Small intestine (tissue), 16 donors: ENCODE results near the gene OR51A4. TPM values are rescaled to one million over a fixed set of nuclear protein-coding genes. Genes with fewer than 3 reads are reported as not detected.

Experiments
- DNase-seq, 2 donors: peaks; one replicate each; pipeline versions ENCODE4 v3.0.0 to v3.0.0-alpha.2; 2013
- FAIRE-seq: peaks from 2 replicates; lab custom pipeline; 2012; peaks lifted over from hg19 to GRCh38; lab: Jason Lieb, UNC
- H3K27ac ChIP-seq, 3 donors: one replicate each; pipeline ENCODE4 v1.5.1; 2013; ENCODE audit warnings: low read length in 2 of 3, mild to moderate bottlenecking in 2 of 3, control low read depth in 1 of 3, inconsistent platforms in 1 of 3, low read depth in 1 of 3, moderate library complexity in 1 of 3
- H3K27me3 ChIP-seq, 3 donors: one replicate each; pipeline ENCODE4 v1.6.1; 2013; ENCODE audit warnings: low read length in 3 of 3, inconsistent platforms in 1 of 3; ENCODE audit not compliant: control insufficient read depth in 3 of 3, insufficient read depth in 3 of 3
- H3K36me3 ChIP-seq, 3 donors: one replicate each; pipeline ENCODE4 v1.6.1; 2013; ENCODE audit warnings: low read length in 3 of 3, inconsistent platforms in 1 of 3, low read depth in 1 of 3, mild to moderate bottlenecking in 1 of 3, moderate library complexity in 1 of 3; ENCODE audit not compliant: control insufficient read depth in 3 of 3, insufficient read depth in 2 of 3
- H3K4me1 ChIP-seq, 3 donors: one replicate each; pipeline ENCODE4 v1.6.1; 2013; ENCODE audit warnings: low read length in 2 of 3, inconsistent platforms in 1 of 3, low read depth in 1 of 3, mild to moderate bottlenecking in 1 of 3, moderate library complexity in 1 of 3; ENCODE audit not compliant: control insufficient read depth in 3 of 3, insufficient read depth in 2 of 3
- H3K4me3 ChIP-seq, 3 donors: one replicate each; pipeline ENCODE4 v1.5.1; 2013; ENCODE audit warnings: low read length in 3 of 3, control low read depth in 1 of 3, inconsistent platforms in 1 of 3, low read depth in 1 of 3, mild to moderate bottlenecking in 1 of 3, moderate library complexity in 1 of 3
- H3K9me3 ChIP-seq, 2 donors: one replicate each; pipeline ENCODE4 v1.6.1; 2013; ENCODE audit warnings: low read depth in 1 of 2, low read length in 1 of 2; ENCODE audit not compliant: control insufficient read depth in 2 of 2, insufficient read depth in 1 of 2
- WGBS, 3 donors: extraction: QIAGEN DNeasy Blood & Tissue Kit; methylation state at CpG; one replicate each; pipeline ENCODE4 v1.1.7; 2013; 5-methylcytosine and 5-hydroxymethylcytosine counted together
- long read RNA-seq, 10 donors: transcript quantifications; one replicate each; lab custom pipeline, GENCODE V29; 2026
- polyA plus RNA-seq, 4 donors: library from polyadenylated mRNA; stranded (reverse) in 3 of 4; unstranded in 1 of 4; fragments of 200-250 nt in 3 of 4; fragments of 120-200 nt in 1 of 4; gene quantifications; one replicate each; pipeline versions ENCODE4 v1.2.1 to v1.2.3, GENCODE V29; 2013
- donor health status: healthy with polysubstance abuse.
- donor health status: control.
- donor health status: control.
- donor health status: Bipolar disorder and iron deficiency.
- donor health status: healthy.

Gene OR51A4, protein sequence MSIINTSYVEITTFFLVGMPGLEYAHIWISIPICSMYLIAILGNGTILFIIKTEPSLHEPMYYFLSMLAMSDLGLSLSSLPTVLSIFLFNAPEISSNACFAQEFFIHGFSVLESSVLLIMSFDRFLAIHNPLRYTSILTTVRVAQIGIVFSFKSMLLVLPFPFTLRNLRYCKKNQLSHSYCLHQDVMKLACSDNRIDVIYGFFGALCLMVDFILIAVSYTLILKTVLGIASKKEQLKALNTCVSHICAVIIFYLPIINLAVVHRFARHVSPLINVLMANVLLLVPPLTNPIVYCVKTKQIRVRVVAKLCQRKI
- not detected for polyA plus RNA-seq
- long read RNA-seq, donor 1: 0 reads
- long read RNA-seq, donor 2: 0 reads
- long read RNA-seq, donor 3: 0 reads
- long read RNA-seq, donor 4: 0 reads
- long read RNA-seq, donor 5: 0 reads
- long read RNA-seq, donor 6: 0 reads
- long read RNA-seq, donor 7: 0 reads
- long read RNA-seq, donor 8: 0 reads
- long read RNA-seq, donor 9: 0 reads
- long read RNA-seq, donor 10: 0 reads

DNA sequence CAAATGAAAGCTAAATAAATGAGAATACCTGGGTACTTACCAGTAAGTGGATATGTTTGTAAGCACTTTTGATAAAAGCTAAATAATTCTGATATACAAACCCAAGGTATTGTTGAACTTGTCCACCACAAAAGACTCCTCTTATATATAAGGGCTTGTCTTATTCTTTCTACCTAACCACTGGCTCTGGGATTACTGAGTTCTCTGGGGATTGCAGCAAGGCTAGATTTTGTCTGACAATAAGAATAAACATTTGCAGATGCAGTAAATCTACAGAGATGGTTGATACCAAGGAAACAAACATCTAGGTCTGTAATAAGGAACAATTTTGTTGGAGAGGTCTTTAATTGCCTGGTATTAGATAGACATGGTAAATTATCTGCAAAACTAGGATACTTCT lies at the start of gene OR51A4:
OR51A4 (minus strand) TSS at position 101 of the 400 bp plus-strand sequence. CDS start 505 bp downstream, outside the sequence.
- H3K4me3 ChIP-seq: no peak within 1 kb of the TSS
- no peak within 1 kb of the TSS for H3K27ac ChIP-seq
- DNase-seq (no peak), FAIRE-seq (no peak)
- no peaks in the 10 kb centered on the region for H3K4me1 ChIP-seq
- H3K36me3 ChIP-seq: no peaks in the 10 kb centered on the region
- no peaks in the 10 kb centered on the region for H3K27me3 ChIP-seq
- H3K9me3 ChIP-seq: no peaks in the 10 kb centered on the region

DNA sequence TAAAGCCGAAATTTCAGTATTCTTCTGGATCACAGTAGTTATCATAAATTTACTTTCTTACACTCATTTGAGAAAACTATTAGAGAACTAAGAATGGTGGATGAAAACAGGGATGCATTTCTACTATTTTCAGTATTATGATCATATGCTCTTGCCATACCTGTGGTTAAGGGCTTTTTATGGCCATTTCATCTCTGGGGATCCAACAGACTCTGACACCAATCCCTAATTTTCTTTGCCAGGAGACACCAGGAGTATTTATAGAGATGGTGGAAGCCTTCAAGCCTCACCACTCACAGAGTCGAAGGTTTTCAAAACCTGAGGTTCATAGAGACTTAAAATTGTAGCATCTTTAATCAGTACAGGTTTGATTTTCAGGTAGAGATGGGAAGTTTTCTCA lies 47.1 kb upstream of the OR51A4 start, which contains the start of gene OR51L1:
OR51L1 (plus strand) TSS at position 301 of the 400 bp plus-strand sequence. CDS start 4,132 bp downstream, outside the sequence.
- DNase-seq: no peak
- no peak within 1 kb of the TSS for H3K27ac ChIP-seq
- no peaks in the 10 kb centered on the region for H3K4me1 ChIP-seq
- no peaks in the 10 kb centered on the region for H3K27me3 ChIP-seq
- H3K9me3 ChIP-seq: no peaks in the 10 kb centered on the region
- FAIRE-seq: no peak
- no peak within 1 kb of the TSS for H3K4me3 ChIP-seq
- no peaks in the 10 kb centered on the region for H3K36me3 ChIP-seq
- 75 to 91% (median 80%) methylated on average over 2 of the region's 2 CpGs for WGBS, 3 donors

DNA sequence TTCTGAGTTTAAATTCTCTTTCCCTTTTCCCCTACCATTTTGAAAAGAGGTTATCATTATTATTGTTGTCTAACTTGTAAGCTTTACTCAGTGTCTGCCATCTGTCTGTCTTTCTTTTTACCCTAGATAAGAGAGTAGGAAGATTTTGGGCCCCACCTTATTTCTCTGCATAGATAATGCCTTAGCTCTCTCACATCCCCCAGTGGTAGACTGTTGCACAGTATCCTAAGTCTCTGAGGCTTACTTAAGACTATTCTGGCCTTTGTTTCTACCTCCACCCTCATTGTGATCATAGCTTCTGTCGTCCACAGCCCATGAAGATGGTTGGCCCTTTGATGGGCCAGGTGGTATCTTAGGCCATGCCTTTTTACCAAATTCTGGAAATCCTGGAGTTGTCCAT lies 43.7 kb upstream of the OR51A4 start:
- H3K36me3 ChIP-seq: no peaks in the 10 kb centered on the region
- no peak overlapping the region for H3K4me3 ChIP-seq
- WGBS, 3 donors: 23 to 57% (median 56%) methylated on average over 1 of the region's 1 CpG
- no peaks in the 10 kb centered on the region for H3K9me3 ChIP-seq
- H3K4me1 ChIP-seq: no peaks in the 10 kb centered on the region
- DNase-seq (no peak), FAIRE-seq (no peak)
- no peak overlapping the region for H3K27ac ChIP-seq
- H3K27me3 ChIP-seq: no peaks in the 10 kb centered on the region

DNA sequence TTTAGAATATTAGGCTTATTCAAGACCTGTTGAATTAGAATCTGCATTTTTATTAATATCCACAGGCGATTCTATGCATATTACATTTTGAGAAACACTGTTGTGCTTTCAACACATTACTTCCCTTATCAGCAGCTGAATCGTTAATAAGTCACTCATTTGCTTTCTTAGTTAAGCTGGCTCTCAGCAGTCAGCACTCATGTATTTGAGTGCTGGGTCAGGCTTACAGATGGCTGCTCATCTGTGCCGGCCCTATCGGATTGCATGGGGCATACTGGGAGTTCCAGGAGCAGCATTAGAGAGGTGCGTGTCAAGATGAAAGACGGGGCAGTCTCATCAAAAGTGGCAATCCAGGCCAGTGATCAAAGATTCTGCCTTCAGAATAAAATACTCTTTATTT lies 36.4 kb upstream of the OR51A4 start:
- FAIRE-seq (no peak), DNase-seq (no peak)

DNA sequence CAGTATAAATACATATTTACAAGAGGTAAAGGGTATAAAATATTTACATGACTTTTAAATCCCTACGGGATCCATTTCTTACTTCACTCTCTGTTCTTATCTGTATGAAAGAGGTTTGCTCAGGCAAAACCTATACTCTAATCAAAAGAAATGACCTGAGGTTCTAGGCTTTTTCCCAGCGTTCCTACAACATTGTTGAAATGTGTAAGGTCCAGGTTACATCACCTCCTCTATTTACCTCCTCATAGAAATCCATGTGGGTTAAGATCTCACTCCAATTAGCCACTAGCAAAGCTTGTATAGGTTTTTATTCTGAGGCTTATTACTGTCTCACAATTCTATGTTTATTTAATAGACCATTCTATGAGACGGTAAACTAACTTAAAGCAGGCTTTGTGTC lies 35.3 kb upstream of the OR51A4 start:
- WGBS, 3 donors: 48 to 67% (median 49%) methylated on average over 3 of the region's 3 CpGs
- no peaks in the 10 kb centered on the region for H3K36me3 ChIP-seq
- FAIRE-seq (no peak), DNase-seq (no peak)
- no peaks in the 10 kb centered on the region for H3K9me3 ChIP-seq
- H3K27me3 ChIP-seq: no peaks in the 10 kb centered on the region
- H3K27ac ChIP-seq: no peak overlapping the region
- H3K4me1 ChIP-seq: no peaks in the 10 kb centered on the region
- H3K4me3 ChIP-seq: no peak overlapping the region

More for the DNA sequence above, 36.4 kb upstream of the OR51A4 start:
- Histone ChIP-seq H3K4me1 (no peaks in the 10 kb centered on the region), H3K4me3 (no peak overlapping the region), H3K27ac (no peak overlapping the region), H3K9me3 (no peaks in the 10 kb centered on the region), H3K27me3 (no peaks in the 10 kb centered on the region), H3K36me3 (no peaks in the 10 kb centered on the region)
- 25 to 60% (median 36%) methylated on average over 6 of the region's 6 CpGs for WGBS, 3 donors

GRCh38 chr11:4979036-4979435 lies 31.6 kb upstream of the OR51A4 start:
- Histone ChIP-seq H3K36me3 (no peaks in the 10 kb centered on the region), H3K27me3 (no peaks in the 10 kb centered on the region), H3K9me3 (no peaks in the 10 kb centered on the region), H3K4me1 (no peaks in the 10 kb centered on the region), H3K27ac (no peak overlapping the region), H3K4me3 (no peak overlapping the region)
- WGBS, 3 donors: 56 to 61% (median 57%) methylated on average over 3 of the region's 3 CpGs
- FAIRE-seq (no peak), DNase-seq (no peak)

GRCh38 chr11:4975436-4975835 lies 28.0 kb upstream of the OR51A4 start:
- no peaks in the 10 kb centered on the region for H3K4me1 ChIP-seq
- H3K9me3 ChIP-seq: no peaks in the 10 kb centered on the region
- no peaks in the 10 kb centered on the region for H3K36me3 ChIP-seq
- FAIRE-seq (no peak), DNase-seq (no peak)
- H3K27me3 ChIP-seq: no peaks in the 10 kb centered on the region
- WGBS, 3 donors: 79 to 85% (median 81%) methylated on average over 5 of the region's 5 CpGs
- no peak overlapping the region for H3K4me3 ChIP-seq
- H3K27ac ChIP-seq: no peak overlapping the region

DNA sequence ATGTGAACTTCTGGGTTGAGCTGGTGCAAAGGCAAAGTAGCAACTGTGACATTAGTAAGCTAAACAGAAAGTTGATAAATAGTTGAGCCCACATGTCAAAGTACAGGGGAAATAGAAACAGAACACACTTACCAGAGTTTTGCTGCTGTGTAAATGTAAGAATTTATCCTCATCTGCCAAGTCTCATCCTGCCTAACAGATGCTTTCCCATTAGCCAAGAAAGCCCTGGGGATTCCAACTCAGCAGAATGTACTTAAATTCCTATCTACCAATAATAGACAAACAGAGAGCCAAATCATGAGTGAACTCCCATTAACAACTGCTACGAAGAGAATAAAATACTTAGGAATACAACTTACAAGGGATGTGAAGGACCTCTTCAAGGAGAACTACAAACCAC lies 15.4 kb upstream of the OR51A4 start:
- no peak for FAIRE-seq
- DNase-seq: no peak

More for the DNA sequence above, 15.4 kb upstream of the OR51A4 start:
- H3K9me3 ChIP-seq: no peaks in the 10 kb centered on the region
- no peak overlapping the region for H3K4me3 ChIP-seq
- H3K27ac ChIP-seq: no peak overlapping the region
- no peaks in the 10 kb centered on the region for H3K36me3 ChIP-seq
- whole genome bisulfite sequencing, 3 donors: 52 to 91% (median 74%) methylated on average over 1 of the region's 1 CpG
- no peaks in the 10 kb centered on the region for H3K4me1 ChIP-seq
- H3K27me3 ChIP-seq: no peaks in the 10 kb centered on the region
